NCI-H526 treated with DMSO at 0.1 percent for 48 hours (cell line): ENCODE data around the gene MYOT.

ENCODE experiments used
- DNase-seq: peaks from one replicate; lab custom pipeline; 2025; lab: John Stamatoyannopoulos, UW

MYOT gene

DNA sequence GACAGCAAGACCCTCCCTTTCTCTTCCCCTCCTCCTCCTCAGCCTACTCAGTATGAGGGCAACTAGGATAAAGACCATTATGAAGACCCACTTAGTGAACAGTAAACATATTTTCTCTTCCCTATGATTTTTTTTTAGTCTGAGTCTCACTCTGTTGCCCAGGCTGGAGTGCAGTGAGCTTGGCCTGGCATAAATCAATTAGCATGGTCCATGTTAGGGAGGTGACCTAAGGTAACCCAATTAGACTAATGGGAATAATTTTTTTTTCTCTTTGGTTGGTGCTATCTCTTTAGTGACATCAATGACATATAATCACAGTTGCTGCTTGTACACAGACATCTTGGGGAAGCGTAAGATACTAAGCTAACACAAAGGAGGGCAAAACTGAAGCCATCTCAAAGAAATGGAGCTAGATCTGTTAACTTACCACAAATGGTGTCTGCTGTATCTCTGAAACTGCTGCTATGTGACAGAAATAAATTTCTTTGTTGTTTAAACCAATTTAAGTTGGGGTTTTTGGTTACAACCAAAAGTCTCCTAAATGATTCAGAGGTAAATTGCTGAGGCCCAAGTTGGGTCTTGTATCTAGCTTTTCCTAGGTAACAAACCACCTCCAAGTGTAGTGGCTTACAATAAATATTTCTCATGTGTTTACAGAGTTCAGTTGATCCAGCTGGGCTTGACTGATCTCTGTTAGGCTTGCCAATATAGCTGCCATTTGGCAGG lies 34.9 kb downstream of the MYOT start:
- no peak for DNase-seq

GRCh38 chr5:137914758-137915157 lies 47.1 kb downstream of the MYOT start:
- DNase-seq = no peak

DNA sequence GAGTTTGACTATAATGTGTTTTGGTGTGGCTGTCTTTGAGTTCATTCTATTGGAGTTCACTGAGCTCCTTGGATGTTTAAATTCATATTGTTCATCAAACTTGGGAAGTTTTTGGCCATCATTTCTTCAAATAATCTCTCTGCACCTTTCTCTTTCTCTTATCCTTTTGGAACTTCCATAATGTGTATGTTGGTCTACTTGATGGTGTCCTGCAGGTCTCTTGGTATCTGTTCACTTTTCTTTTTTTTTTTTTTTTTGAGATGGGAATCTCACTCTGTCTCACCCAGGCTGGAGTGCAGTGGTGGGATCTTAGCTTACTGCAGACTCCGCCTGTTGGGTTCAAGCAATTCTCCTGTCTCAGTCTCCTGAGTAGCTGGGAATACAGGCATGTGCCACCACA lies 49.3 kb downstream of the MYOT start:
- DNase-seq = no peak

- no peak for DNase-seq
Measured at GRCh38 chr5:137921931-137922330, 54.3 kb downstream of the MYOT start.

DNA sequence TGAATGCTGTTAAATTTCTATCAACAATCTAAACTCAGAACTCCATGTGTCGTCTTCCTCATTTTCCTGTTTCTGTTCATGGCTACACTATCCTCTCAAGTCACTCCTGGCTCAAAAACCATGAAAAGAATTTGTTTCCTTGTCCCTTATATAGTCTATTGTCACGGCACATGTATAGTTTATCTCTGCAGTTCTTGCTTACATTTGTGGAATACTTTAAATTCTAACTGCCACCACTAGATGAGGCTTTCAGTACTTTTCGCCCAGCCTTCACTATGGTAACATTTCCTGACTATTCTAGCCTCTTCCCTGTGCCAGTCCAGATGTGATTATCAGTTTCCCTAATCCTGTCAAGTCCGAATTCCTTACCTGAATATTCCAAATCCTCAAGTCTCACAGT lies 56.2 kb downstream of the MYOT start:
- no peak for DNase-seq

DNA sequence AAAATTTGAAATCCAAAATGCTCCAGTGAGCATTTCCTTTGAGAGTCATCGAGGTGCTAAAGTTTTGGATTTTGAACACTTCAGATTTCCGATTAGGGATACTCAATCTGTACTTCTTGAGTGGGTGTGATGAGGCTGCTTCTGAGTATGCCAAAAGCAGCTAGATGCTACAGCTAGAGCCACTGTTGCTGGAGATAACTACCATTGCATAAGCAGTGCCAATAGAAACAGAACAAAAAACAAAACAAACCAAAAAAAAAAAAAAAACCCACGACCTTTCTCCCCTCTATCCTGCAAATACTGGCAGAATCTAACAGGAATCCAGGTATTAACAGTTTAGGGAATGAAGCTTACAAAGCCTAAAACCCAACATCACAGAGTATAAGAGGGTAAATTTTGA lies 65.1 kb downstream of the MYOT start:
- DNase-seq = no peak

GRCh38 chr5:137933491-137933911 lies 65.8 kb downstream of the MYOT start:
- DNase-seq = no peak

DNA sequence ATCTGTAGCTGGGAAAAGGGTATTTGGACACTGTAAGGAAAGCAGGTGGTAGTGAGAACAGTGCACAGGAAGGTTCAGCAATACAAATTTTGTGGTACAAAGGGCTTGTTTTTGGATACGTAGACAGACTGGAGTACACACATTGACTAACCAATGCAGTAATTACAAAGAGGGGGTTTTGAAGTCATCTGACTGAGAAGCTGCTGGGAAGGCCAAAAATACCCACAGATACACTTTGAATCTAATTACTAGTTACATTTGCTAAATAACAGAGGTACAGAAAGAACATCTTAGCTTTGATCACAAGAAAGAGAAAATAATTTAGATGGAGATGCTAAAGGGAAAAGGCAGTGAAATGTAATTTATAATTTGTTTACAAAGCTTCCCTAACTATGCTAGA lies 67.5 kb downstream of the MYOT start:
- DNase-seq = no peak

GRCh38 chr5:137935694-137936093 lies 68.0 kb downstream of the MYOT start:
- no peak for DNase-seq
